GM19455 (cell line): ENCODE data around the gene RINT1.
"Not testable (repeated sequence)": the region's sequence is repeated elsewhere in the genome, so short reads cannot be mapped to it uniquely, and the experiment has no call there.

Source experiments
- ATAC-seq: cut with Tn5 transposase; IDR thresholded peaks from one replicate; pipeline ENCODE4 v1.9.1; 2021; ENCODE audit not compliant: unreplicated experiment

RINT1 gene

DNA sequence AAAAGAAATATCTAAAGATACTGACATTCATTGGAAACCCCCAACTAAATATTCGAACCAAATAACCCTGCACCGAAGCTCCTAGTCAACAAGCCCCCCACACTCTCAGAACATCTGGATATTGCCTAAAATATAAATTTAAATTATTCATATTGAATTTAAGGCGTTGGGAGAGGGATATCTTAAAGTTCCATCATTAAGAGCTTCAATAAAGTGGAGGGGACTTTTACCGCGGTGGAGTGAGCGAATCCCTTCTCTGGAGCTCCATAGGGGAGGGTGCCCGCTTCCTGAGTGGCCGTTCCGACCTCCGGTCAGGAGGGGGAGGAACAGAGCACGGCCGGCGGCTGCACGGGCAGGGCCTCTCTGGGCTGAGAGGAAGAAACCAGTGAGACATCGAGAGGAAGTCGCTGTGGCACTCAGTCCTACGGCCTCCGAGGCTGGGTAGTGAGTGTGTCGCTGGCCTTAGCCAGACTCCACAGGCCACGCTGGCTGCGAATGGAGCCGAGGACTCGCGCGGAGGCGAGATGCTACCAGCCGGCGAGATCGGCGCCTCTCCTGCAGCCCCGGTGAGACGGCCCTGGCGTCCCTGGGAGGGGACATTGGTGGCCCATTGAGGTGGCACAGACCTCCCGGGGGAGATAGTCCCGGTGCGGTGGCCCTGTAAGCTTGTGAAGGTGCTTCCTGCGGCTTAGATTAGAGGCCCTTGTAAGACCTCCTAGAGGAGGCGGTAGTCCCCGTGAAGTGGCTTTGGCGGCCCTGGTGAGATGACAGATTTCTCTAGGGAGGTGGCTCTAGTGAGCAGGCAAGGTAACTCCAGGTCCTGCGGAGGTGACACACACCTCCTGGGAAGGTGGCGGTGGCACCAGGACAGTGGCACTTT, at the start of gene RINT1:
Gene RINT1 (plus strand): TSS at position 410 of the 880 bp plus-strand sequence. CDS start 115 bp downstream, at position 525.
- peak; percentile 96 for ATAC-seq

DNA sequence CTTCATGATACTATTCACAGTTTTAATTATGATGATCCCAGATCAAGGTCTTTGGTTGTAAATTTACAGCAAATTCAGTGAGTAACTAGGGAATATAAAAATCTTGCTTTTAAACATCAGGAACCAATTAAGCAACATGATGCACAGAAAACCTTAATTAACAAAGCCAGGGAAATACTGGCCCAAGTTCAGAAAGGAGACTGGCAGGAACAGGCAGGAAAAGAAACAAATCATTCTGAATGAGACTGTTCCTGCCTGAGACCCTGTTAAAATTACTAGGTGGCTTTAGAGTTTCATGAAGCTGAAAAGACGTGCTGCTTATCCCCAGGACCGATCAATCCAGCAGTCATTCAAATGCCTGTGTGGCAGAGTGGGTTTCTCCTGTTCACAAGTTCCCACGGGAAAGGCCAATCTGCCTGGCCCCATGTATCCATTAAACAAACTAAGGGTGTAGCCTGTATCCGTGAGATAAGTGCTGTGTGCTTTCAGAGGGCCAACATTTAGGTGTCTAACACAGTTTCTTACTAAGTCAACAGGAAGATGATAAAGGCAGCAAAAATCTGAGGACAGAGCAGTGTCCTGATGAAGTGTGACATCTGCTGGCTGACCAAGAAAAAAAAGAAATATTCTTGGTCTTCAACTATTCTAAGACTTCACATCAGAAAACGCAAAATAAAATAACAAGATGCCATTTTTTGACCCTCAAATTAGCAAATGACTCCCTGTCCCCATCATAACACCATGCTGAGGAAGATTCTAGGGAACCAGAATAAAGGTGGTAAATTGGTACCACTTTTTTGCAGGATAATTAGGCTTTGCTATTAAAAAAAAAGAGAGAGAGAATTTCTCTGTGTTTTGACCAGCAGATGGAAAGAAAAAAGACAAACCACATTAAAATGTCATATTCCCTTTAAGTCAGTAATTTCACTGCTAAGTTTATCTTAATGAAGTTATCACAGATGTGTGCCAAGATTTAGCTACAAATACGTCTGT, 44.1 kb upstream of the RINT1 start:
- no peak for ATAC-seq

DNA sequence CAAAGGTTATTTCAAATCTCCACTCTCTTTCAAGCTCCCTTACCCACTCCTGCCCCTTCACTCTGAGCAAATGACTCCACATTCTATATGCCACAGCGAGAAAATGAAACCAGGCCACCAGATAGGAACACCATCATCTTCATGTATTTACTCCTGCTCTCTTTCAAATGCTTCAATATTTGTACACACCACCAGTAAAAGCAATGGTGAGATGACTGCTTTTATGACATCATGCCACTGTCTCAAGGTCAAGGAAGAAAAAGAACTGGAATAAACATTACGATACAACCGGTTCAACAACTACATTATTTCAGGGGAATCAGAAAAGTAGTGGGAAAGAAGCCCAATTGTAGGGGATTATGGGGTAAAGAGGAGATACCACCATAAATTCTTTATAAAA, 42.6 kb upstream of the RINT1 start:
- ATAC-seq: no peak

DNA sequence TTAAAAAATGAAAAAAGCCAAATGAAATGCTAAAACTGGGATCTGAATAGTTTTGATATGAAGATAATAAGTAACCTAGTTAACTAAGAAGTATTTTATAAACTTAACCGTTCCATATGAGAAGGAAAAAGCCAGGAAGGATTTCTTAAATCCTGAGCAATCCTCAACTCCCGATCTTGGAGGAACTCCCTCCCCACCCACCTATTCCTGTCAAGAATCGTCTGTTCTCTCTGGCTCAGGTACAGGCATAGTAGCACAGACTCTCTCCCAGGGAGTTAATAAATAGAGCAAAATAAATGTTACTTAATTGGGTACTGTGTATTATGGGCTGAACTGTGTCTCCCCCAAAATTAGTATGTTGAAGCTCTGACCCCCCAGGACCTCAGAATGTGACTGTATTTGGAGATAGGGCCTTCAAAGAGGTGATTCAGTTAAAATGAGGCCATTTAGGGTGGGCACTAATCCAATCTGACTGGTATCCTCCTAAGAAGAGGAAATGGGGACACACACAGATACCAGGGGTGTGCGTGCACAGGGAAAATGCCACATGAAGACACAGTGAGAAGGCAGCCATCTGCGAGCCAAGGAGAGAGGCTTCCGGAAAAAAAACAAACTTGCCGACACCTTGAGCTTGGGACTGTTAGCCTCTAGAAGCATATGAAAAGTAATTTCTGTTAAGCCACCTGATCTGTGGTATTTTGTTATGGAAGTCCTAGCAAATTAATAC, 38.6 kb upstream of the RINT1 start:
- ATAC-seq: no peak

DNA sequence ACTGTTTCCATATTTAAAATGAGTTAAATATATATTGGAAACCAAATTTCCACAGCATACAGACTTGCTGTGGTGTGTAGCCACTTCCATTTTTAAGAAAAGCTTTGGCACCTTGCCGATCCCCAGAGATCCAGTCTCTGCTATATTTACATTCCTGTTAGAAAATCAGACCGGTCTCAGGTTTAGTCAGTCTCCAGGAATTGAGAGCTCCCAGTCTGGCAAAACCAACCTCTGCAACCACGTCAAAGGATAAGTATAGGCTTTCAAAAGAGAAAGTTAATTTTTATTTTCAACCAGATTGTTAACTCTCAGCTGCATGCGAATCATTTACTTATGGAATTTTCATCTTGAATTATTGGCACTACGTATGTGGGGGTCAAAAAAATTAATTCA, 38.1 kb upstream of the RINT1 start:
- no peak for ATAC-seq

DNA sequence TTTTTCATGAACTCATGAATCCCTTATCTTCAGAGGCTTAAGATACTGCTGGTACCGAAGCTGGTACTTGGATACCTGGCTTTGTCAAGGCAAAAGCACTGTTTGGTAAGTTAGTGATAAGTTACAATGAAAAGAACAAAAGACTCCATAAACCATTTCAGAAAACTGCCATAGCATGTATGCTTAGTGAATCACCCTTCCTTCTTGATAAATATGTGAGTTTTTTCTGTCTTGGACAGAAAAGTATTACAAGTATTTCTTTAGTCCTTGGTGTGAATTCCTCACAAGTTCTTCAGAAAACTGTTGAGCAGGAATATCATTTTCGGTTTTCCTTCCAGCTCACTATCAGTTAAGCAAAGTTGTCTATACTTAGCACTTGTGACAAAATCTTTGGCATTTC, 35.5 kb upstream of the RINT1 start:
- no peak for ATAC-seq

DNA sequence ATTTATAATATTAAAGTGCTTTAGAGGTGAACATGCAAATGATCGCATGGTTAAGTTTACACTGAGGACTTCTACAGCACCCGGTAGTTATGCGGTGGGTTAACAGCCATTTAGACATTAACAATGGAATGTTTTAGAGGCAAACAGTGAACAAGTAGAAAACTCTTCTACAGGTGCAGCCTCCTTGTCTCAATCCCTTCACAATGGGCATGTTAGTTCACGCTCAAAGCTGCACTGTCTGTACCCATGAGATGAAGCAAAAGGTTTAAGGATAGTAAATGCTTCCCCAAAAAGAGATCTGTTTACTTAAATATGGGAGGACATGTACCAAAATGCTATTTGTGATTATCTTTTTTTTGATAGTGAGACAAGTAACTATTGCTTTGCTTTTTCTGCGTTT, 35.0 kb upstream of the RINT1 start:
- no peak for ATAC-seq

DNA sequence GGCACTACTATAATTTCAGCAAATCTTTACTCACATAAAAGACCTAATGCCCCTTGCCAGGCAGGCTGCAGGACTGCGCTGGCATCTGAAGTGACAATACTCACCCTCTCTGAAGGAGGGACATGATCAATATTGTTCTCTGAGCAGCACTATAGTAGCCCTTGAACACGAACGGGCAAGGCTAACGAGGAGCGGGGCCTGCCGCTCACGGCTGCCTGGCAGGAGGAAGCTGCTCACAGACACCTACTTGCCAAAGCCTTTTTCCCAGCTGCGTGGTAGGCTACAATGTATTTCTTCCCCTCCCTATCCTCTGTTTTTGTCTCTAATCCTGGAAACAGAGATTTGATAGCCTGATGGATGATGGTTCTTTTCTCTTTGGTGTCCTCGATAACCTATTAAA, 29.8 kb upstream of the RINT1 start:
- no peak for ATAC-seq

DNA sequence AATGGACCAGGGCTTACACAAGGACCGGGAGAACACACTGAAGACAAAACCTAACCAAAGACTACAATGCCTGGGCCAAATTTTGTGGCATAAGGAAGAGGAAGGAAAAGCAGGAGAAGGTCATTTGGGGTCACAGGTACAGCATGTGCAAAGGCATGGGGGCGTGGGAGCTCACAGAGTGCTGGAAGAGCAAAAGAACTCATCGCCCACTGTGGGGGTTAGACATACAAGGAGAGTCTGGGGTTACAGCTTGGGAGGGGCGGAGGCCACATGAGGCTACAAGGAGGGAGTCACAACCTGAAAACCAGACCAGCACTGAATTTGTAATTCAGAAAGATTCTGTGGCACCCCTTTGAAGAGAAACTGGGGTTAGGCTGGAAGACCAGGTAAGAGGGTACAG, 19.6 kb upstream of the RINT1 start:
- no peak for ATAC-seq

DNA sequence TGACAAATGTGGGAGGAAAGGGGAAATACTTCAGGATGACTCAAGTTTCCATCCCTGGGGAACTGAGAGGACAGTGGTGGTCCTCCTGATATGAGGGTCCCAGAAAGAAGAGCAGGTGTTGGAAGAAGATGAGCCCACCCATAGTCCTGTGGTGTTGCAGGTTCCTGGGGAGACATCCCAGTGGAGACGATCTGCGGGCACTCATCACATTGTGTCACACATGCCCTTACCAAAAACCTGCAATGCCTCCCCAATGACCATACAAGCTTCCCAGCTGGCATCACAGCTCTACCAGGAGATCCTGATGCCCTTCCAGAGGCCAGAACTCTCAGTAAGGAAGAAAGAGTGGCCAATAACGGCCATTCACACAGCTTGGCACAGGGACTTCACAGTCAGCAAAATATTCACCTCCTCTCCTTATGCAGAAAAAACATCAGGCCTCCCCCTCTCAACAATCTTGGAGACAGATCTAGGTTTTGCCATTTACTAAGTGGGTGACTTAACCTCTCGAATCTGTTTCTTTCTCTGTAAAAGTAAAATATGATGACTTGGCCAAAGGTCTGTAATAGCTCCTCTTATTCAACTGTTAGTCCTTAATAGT, 19.0 kb upstream of the RINT1 start:
- no peak for ATAC-seq

DNA sequence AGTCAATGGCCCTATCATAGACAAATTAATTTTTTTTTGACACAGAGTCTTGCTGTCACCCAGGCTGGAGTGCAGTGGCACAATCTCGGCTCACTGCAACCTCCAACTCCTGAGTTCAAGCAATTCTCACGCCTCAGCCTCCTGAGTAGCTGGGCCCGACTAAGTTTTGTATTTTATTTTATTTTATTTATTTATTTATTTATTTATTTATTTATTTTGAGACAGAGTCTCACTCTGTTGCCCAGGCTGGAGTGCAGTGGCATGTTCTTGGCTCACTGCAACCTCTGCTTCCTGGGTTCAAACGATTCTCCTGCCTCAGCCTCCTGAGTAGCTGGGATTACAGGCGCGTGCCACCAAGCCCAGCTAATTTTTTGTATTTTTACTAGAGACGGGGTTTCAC, 16.4 kb upstream of the RINT1 start:
- not testable (repeated sequence) for ATAC-seq

DNA sequence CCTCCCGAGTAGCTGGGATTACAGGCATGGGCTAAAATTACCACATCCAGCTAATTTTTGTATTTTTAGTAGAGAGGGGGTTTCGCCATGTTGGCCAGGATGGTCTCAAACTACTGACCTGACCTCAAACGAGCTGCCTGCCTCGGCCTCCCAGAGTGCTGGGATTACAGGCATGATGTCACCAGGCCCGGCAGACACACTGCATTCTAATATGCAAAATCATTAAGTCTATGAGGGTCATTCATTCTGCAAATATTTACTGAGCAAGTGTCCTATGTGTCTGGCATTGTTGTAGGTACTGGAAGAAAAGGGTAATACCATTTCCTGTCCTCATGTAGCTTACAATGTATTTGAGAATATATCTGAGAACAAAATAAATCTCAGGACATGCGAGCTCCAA, 12.6 kb upstream of the RINT1 start:
- no peak for ATAC-seq

DNA sequence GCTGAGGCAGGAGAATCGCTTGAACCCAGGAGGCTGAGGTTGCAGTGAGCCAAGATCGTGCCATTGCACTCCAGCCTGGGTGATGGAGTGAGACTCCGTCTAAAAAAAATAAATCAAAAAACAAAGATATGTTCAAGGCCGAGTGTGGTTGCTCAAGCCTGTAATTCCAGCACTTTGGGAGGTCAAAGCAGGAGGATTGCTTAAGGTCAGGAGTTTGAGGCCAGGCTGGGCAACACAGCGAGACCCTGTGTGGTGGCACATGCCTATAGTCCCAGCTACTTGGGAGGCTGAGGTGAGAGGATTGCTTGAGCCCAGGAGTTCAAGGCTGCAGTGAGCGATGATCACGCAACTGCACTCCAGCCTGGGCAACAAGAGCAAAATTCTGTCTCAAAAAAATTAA, 11.4 kb upstream of the RINT1 start:
- ATAC-seq: not testable (repeated sequence)

DNA sequence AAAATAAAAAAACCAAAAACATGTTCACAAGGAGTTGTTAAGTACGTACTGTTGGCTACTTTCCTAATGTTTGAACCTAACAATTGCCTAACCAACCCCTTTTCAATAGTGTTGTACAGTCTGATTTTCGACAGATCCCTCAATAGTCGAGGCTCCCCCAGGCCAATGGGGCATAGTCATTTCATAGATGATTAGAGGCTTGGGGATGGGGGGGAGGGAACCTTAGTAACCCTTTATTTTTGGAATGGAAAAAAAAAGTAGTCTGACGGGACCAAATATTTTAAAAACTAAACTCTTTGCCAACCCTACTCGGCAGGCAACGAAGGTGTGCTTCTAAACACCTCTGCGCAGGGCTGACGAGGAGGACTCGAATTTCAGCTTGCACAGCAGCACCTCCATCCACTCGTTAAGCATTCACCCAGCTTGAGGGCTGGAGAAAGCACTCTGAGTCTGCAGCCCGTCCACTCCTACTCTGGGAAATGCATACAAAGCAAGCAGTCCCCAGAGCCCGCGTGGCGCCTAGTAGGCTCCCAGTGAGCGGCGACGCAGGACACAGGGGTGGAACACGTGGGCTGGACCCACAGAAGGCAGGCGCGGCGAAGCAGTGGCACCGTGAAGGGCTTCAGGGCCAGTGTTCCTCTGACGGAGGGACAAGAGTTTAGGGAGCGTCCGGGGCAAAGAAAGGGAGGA, 10.8 kb upstream of the RINT1 start:
- peak; percentile 47 for ATAC-seq

DNA sequence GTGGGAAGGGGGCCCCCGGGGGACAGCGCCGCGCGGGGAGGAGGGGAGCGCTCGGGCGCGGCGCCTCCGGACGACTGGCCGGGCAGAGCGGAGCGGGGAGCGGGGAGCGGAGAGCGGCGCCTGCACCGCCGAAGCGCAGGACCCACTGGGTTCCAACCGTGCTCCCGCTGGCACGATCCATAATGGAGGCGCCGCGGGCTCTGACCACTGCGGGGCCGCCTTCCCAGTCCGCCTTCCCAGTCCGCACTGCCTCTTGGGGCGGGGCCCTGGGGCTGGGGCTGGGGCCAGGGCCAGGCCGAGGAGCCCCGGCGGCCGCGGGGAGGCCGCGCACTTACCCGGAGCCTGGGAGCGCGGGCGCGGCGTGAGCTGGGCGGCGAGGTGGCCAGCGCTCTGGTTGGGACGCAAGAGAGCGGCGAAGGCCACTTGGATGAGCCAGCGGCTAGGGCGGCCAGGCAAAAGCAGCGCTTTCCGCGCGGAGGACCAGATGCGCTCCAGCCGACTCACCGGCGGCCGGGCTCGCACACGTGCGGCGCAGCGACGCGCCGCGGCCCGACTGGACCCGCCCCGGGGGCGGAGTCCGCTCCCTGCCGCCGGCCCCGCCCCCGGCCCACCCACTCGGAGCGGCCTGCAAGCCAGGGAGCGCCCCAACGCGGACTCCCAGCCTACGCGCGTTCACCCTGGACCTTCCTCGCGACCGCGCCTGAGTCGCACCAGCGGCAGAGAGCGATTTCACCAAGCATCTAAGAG, 10.1 kb upstream of the RINT1 start, which contains the start of gene PUS7:
Gene PUS7 (minus strand): TSS at position 555 of the 747 bp plus-strand sequence. CDS start 13,759 bp downstream, outside the sequence.
- ATAC-seq: peak; percentile 86

DNA sequence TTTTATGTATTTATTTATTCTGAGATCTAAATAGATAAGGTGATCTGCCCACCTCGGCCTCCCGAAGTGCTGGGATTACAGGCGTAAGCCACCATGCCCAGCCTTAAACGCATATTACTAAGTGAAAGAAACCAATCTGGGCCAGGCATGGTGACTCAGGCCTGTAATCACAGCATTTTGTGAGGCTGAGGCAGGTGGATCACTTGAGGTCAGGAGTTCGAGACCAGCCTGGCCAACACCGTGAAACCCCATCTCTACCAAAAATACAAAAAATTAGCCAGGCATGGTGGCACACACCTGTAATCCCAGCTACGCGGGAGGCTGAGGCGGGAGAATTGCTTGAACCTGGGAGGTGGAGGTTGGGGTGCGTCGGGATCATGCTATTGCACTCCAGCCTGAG, 7.6 kb upstream of the RINT1 start:
- ATAC-seq: not testable (repeated sequence)

DNA sequence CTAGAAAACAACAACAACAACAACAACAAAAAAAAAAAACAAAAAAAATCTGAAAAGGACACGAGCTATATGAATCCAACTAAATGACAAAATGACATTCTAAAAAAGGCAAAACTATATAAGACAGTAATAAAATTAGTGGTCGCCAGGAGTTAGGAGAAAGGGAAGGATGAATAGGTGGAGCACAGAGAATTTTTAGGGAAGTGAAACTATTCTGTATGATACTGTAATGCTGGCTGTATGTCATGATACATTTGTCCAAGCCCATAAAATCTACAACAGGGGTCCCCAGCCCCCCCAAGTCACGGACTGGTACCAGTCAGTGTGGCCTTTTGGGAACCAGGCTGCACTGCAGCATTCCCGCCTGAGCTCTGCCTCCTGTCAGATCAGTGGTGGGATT, 7.2 kb upstream of the RINT1 start:
- ATAC-seq: no peak

DNA sequence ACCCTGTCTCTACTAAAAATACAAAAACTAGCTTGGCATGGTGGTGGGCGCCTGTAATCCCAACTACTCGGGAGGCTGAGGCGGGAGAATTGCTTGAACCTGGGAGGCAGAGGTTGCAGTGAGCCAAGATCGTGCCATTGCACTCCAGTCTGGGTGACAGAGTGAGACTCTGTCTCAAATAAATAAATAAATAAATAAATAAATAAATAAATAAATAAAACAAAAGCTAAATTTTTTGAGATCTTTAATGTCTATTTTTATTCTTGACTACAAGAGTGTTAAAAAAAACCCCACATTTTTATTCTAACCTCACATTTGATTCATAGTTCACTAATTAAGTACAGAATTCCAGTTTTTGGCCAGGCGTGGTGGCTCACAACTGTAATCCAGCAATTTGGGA, 4.3 kb upstream of the RINT1 start:
- not testable (repeated sequence) for ATAC-seq

DNA sequence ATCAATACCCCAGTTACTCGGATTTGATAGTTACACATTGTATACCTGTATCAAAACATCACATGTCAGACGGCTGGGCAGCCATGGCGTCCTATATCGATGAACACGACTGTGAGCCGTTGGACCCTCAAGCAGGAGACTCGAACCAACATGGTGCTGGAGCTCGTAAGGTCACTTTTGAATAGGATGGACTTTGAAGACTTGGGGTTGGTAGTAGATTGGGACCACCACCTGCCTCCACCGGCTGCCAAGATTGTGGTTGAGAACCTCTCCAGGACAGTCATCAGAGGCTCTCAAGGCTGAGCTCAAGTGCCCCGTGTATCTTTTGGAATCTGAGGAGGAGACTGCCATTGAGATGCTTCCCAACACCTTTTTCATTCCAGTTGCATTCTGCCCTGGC, 1.9 kb upstream of the RINT1 start:
- ATAC-seq: no peak
